Tibial nerve (tissue), 4 donors: Measurements from ENCODE around the gene PLEKHG4.

ENCODE experiments used
- EP300 ChIP-seq, 2 donors: sonication (generic); formaldehyde crosslinking; IDR thresholded peaks; one replicate each; pipeline ENCODE4 v1.6.1; 2017; ENCODE audit warnings: antibody characterized with exemption in 2 of 2, mild to moderate bottlenecking in 1 of 2
- TF ChIP-seq, protein P1 (sequence below), 5 experiments: fragments of 200-600 bp in 3 of 5; fragments of 450-650 bp in 2 of 5; sonication (generic) in 3 of 5; IDR thresholded peaks; one replicate each; pipeline ENCODE4 v1.5.1; 2016 to 2019; ENCODE audit warnings: antibody characterized with exemption in 5 of 5, mild to moderate bottlenecking in 3 of 5, moderate library complexity in 2 of 5

DNA sequence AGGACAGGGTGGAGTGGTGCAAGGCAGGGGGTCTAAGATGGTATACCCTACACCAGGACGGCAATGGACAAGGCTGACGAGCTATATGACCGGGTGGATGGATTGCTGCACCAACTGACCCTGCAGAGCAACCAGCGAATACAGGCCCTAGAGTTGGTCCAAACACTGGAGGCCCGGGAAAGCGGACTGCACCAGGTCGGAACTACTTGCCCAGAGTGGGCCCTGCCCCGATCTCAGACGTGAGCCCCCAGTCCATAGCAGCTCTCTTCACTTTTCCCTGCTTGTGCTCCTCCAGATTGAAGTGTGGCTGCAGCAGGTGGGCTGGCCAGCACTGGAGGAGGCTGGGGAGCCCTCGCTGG is 3.1 kb downstream of the PLEKHG4 start:
- no peak for TF ChIP-seq EP300 (IDR thresholded peaks at IDR 0.05)
- TF ChIP-seq, protein P1, sequence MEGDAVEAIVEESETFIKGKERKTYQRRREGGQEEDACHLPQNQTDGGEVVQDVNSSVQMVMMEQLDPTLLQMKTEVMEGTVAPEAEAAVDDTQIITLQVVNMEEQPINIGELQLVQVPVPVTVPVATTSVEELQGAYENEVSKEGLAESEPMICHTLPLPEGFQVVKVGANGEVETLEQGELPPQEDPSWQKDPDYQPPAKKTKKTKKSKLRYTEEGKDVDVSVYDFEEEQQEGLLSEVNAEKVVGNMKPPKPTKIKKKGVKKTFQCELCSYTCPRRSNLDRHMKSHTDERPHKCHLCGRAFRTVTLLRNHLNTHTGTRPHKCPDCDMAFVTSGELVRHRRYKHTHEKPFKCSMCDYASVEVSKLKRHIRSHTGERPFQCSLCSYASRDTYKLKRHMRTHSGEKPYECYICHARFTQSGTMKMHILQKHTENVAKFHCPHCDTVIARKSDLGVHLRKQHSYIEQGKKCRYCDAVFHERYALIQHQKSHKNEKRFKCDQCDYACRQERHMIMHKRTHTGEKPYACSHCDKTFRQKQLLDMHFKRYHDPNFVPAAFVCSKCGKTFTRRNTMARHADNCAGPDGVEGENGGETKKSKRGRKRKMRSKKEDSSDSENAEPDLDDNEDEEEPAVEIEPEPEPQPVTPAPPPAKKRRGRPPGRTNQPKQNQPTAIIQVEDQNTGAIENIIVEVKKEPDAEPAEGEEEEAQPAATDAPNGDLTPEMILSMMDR (IDR thresholded peaks at IDR 0.05): no peak
